ENCODE data around the gene ZBTB26.

The ZBTB26 gene, protein sequence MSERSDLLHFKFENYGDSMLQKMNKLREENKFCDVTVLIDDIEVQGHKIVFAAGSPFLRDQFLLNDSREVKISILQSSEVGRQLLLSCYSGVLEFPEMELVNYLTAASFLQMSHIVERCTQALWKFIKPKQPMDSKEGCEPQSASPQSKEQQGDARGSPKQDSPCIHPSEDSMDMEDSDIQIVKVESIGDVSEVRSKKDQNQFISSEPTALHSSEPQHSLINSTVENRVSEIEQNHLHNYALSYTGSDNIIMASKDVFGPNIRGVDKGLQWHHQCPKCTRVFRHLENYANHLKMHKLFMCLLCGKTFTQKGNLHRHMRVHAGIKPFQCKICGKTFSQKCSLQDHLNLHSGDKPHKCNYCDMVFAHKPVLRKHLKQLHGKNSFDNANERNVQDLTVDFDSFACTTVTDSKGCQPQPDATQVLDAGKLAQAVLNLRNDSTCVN

GRCh38 chr9:122931226-122932121 lies at the start of gene ZBTB26:
TSS of gene ZBTB26 (minus strand) at chr9:122931512. CDS start at chr9:122919934, 11,578 bp downstream.
- DNase-seq, result peak; percentile 71 to 87 (median 77)

DNA sequence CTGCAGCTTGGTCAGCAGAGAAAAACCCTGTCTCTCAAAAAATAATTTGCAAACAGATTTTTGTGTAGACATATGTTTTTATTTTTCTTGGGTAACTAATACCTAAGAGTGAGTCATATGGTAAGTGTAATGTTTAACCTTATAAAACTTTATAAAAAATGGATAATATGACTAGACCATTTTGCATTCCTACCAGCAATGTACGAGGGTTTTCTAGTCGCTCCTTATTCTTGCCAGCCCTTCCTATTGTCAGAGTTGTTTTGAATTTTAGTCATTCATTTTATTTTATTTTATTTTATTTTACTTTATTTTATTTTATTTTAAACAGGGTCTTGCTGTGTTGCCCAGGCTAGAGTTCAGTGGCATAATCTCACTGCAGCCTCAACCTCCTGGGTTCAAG lies 47.3 kb upstream of the ZBTB26 start:
- no peak for DNase-seq

DNA sequence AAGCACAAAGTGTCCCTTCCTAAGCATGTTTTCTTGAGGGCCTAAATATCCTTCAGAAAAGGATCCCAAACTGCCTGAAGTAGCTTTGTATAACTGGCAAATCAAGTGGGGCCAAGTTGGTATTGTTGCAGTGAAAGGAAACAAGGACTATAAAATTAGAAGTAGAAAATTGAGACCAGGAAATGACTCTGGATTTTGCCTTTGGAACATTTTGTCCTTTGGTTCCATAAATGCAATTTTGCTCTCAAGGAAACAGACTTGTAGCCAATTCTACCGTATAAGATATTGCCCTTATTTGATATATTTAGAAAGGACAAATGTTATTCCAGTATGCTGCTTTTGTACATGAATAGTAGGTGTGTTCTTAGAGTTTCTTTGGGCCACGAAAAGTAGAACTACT lies 43.9 kb upstream of the ZBTB26 start:
- DNase-seq, result no peak

DNA sequence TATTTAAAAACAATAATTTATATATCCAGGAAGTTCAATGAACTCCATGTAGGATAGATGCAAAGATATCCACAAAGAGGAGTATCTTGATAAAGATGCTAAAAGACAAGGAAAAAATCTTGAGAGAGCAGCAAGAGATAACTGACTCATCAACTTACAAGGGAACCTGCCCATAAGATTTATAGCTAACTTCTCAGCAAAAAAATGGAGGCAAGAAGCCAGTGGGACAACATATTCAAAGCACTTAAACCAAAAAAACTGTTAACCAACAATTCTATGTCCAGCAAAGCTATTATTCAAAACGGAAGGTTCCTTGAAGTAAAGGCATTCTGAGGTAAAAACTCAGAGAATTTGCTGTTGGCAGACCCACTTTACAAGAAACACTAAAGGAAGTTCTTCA lies 29.8 kb upstream of the ZBTB26 start:
- no peak for DNase-seq

DNA sequence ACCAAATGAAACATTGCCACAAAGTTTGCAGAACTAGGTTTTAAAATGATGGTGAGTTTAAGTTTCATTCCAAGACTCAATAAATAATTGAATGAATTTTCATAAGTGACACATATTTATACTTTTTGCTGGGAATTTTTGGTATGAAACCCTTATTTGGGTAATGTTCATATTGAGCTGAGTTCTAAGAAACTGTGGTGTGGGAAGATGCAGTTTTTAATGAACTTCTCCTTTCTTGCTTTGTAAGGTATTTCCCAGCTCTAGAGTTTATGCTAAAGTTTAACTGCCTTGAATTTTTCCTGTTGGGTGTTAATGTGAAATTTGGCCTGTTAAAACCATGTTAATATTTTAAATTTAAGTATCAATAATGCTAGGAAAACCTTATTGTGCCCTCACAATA lies 24.6 kb upstream of the ZBTB26 start:
- no peak for DNase-seq

GRCh38 chr9:122954253-122954691 lies 23.0 kb upstream of the ZBTB26 start:
- no peak for DNase-seq

DNA sequence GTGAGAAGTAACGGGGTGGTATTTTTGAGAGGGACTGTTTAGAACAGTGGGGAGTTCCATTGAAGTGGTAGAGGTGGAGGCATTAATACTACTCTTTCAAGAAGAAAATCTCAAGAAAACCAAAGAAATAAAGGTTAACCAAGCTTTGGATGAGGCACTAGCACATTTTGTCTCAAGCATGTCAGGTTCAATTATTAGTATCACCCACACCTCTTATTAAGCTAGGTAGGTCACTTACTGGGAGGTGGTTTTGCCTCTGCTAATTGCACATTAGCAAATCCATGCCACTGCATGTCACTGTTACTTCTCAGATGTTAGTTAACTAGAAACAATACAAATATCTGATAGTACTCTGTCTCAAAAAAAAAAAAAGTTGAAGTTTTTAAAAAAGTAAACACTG lies 19.7 kb upstream of the ZBTB26 start:
- no peak for DNase-seq

DNA sequence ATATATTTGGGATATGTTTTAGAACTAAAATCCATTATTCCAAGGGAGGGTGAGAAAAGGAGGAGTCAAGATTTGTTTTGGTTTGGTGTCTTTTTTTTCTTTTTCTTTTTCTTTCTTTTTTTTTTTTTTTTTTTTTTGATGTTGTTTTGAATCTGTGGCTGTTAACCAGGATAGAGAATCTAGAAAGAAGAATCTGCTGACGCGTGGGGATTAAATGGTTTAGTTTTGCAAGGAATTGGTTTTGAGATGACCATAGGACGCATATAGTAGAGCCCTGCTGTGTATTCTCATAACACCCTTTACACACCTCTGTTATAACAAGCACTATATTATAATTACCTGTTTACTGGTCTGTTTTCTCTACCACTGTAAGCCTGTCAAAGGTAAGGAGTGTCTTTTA lies 19.0 kb upstream of the ZBTB26 start:
- no peak for DNase-seq

- no peak for DNase-seq
Measured at GRCh38 chr9:122949696-122950095, 18.4 kb upstream of the ZBTB26 start.

DNA sequence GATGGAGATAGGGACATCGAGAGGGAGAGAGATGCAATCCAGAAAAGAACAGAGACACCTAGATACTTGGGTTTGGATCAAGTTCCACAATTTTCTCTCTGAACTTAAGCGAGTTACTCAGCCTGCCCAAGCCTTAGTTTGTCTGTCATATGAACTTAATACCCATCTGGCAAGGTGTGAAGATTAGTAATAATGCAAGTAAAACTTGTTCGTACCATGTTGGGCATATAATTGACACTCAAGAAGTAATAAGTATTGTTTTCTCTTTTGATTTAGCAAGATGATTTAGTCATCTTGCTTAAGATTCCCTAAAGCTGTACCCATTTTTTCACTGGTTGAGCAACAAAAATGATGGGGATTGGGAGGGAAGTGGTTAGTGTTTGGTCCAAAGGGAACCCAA lies 17.0 kb upstream of the ZBTB26 start:
- no peak for DNase-seq

DNA sequence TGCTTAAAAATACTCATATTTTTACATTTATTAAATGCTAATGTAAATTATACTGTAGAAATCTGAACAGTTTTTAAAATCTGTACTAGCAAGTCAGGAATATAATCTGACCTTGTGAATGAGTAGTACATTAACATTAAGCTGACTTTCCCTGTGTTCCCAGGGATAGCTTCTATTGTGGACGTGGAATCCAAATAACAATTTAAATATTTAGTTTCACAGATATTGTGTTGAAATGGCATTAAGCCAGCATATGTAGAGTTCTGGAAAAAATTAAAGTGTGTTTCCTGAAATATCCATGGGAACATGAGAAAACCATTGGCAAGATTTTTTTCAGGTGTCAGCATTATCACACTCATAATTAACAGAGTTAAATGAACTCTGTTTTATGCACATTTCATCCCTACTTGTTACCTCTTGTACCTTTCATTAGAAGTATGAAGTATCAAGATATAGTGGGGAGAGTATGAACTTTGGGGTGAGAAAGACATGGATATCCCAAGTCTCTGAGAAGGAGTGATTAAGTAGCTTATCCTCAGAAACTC lies 15.2 kb upstream of the ZBTB26 start:
- DNase-seq, result no peak

DNA sequence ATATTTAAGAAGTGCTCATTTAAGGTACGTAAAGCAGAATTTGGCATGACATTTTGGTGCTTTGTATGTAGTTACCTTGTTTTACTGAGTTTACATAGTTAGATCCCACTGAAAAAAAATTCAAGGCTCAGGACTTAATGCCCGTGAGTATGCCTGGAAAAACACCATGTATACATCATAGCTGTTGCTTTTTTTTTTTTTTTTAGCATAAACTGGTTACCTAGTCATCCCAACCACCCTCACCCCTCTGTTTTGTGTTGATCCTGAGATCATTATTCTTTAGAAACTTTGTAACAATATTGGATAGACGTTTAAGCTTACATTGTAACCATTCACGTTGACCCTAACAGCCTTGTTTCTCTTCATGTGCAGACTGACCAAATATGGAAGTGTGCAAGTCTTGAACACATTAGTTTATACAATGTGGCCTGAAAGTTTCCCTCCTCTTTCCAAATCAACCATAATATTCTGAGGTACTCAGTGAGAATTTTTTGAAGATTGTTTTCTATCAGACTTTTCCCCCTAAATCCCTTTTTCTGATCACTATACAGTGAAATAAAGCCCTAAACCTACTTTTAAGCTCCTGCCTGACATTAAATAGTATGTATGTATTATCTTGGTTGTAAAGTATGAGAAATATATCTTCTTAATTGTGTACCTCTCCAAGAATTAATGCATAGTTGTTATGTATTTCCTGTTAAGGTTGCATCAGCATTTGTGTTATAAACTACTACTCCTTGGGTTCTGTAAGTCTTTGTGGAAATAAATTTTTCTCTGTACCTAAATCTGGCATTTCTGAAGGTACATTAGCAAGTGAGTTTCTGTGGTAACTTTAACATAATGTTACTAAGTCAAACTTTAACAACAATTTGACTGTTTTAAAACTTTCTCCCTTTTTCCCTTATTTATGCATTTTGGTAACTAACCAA lies 13.9 kb upstream of the ZBTB26 start:
- DNase-seq, result no peak

DNA sequence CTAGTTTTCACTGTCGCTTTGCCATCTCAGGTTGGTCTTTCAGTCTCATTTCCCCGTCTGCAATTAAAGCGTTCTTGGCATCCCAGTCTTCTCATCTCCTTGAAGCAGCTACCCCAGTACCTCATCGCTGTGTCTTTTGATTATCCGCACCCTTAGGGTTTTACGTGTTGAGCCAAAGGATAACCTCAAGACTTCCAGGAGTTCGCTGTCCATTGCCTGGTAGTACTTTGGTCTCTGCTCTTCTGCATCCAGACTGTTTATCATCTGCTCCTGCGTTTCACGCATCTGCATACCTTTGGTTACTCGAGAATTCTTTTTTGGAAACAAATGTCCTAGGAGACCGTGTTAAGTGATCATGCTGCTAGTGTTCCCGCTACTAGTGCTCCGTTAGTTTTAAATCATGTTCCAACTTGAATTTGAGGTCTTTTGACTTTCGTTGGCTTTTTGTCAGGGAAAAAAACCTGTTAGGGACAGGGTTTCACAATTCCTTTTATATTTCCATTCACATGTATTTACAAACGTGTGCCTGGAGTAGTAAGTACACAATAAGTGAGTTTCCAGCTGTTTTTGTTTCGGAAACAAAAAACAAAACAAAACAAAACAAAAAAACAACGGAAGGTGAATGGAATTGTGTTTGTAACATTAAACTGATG lies 10.4 kb upstream of the ZBTB26 start:
- DNase-seq, result peak in 2 of 6 experiments; percentile 0 to 26

DNA sequence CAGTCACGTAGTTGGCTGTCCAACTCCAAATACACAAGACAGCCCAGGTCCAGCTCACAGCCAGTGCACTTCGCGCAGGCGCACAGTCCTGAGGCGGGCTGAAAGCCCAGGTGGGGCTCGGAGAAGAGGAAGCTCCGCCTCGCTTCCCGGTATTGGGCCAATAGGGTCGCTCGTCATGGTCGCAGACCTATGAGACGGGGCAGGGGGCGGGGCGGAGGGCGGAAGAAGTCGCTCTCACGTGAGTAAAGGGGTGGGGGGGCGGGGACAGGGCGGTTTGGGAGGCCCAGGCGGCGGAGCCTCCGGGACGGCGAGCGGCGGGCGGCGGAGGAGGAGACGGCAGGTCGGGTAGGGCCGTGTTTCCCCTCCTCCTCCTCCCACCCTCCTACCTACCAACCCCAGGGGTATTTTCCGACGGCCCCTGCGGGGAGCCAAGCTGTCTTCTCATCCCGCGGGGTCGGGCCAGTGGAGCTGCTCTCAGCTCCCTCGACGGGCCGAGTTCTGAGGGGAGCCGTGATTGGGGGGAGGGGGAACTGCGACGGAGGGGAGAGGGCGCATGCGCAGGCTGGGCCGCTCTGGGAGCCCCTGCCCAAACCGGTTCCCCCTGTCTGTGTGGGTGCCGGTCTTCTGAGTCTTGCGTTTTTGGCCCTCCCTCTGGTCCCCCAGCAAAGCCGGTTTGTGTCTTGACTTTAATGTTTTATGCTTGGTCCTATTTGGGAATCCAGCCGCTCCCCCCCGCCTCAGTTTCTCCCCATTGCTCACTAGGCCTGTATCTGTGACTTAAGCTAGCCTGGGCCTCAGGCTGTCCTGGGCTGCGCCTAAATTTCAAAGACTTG lies 9.7 kb upstream of the ZBTB26 start, which contains the start of gene RABGAP1:
Gene RABGAP1 (plus strand): TSS at position 272 of the 833 bp plus-strand sequence. CDS start 16,040 bp downstream, outside the sequence.
- peak; percentile 91 to 99 (median 94) for DNase-seq

DNA sequence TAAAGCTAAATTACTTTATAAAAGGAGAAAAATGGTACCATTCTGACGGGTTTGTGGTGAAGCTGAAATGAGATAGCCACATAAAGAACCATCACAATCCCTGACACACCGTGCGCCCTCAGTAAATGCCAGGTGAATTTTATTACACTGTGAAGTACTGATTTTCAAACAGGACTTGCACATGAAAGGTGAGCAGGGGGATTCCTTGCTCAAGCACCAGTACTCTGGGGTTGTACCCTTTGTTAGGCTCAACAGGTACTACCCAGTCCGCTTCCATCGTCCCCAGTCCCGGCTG lies 9.1 kb upstream of the ZBTB26 start:
- no peak for DNase-seq

- DNase-seq, result no peak
Measured at GRCh38 chr9:122939601-122940000, 8.3 kb upstream of the ZBTB26 start.

DNA sequence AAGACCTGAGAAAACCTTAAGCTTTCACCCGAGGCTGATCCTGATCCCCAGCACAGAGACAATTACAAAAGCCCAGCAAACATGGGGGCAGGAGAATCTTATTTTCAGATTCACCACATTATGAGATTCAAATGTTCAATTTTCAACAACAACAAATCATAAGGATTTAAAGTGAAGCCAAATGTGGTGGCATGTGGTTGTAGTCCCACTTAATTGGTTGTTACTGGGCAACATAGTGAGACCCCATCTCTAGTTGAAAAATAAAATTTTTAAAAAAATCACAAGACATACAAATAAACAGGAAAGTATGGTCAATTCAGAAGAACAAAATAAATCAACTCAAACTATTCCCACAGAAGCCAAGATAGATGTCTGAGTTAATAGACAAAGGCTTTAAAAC lies 5.6 kb upstream of the ZBTB26 start:
- no peak for DNase-seq

- no peak for DNase-seq
Measured at GRCh38 chr9:122936464-122936863, 5.2 kb upstream of the ZBTB26 start.

- peak in 2 of 6 experiments; percentile 42 to 52 for DNase-seq
Measured at GRCh38 chr9:122930541-122931225, 629 bp downstream of the ZBTB26 start.

DNA sequence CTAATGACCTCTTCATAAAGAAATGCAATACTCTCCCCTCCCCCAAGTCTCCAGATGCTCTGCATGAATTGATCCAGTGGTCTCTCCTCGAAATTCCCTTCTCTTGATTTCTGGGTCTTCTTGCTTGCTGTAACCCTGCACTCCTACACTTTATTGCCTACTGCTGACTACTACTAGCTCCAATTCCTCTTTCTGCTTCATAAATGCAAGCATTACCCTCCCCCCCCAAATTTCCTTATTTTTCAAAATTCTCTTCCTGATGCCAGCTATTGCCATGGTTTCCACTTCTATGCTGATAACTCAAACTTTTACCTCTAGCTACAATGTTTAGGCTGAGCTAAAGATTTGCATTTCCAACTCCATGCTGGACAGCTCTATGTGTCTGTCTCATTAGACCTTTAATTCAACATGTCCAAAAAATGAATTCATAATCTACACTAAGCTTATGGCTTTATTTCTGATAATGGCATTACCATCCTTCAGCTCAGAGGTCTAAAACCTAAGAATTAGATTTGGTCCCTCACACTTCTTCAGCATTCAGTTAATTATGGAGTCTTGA lies 1.4 kb downstream of the ZBTB26 start:
- DNase-seq, result no peak

Measured in stimulated activated naive CD4-positive, alpha-beta T cell (primary cell).